ENCODE results near the gene BMPR1A.

- TF ChIP-seq CTCF (IDR thresholded peaks at IDR 0.05; ENCODE audit: insufficient read depth, low read length) (no peak), REST (IDR thresholded peaks at IDR 0.05; ENCODE audit: insufficient replicate concordance, low read depth) (no peak), POLR2AphosphoS5 (IDR thresholded peaks at IDR 0.05; ENCODE audit: low read depth) (no peak), SPI1 (IDR thresholded peaks at IDR 0.05; ENCODE audit: borderline replicate concordance, low read depth) (no peak)
Measured at GRCh38 chr10:86751477-86751876, 4.9 kb upstream of the BMPR1A start.
